GM18508 (cell line): ENCODE data around the gene CTNND2.

Source experiments
- ATAC-seq: cut with Tn5 transposase; IDR thresholded peaks from one replicate; pipeline ENCODE4 v1.9.1; 2021; ENCODE audit warnings: moderate number of reproducible peaks; ENCODE audit not compliant: insufficient read depth, unreplicated experiment

Gene CTNND2

GRCh38 chr5:11531811-11532555 is 372.3 kb downstream of the CTNND2 start:
- ATAC-seq: no peak

GRCh38 chr5:11528720-11529119 is 375.5 kb downstream of the CTNND2 start:
- ATAC-seq: no peak

- ATAC-seq: no peak
These were observed 376.4 kb downstream of the CTNND2 start for GRCh38 chr5:11527652-11528349.

- ATAC-seq: no peak
These were observed 379.2 kb downstream of the CTNND2 start for GRCh38 chr5:11525020-11525419.

- no peak for ATAC-seq
These were observed 380.1 kb downstream of the CTNND2 start for GRCh38 chr5:11524188-11524587.

- ATAC-seq: no peak
These were observed 381.4 kb downstream of the CTNND2 start for GRCh38 chr5:11522796-11523195.

GRCh38 chr5:11520241-11520930 is 383.9 kb downstream of the CTNND2 start:
- no peak for ATAC-seq

GRCh38 chr5:11519236-11519635 is 385.0 kb downstream of the CTNND2 start:
- no peak for ATAC-seq

- no peak for ATAC-seq
These were observed 385.6 kb downstream of the CTNND2 start for GRCh38 chr5:11518676-11519075.

GRCh38 chr5:11514705-11515432 is 389.4 kb downstream of the CTNND2 start:
- ATAC-seq: no peak

- no peak for ATAC-seq
These were observed 392.4 kb downstream of the CTNND2 start for GRCh38 chr5:11511878-11512277.

GRCh38 chr5:11510889-11511288 is 393.4 kb downstream of the CTNND2 start:
- ATAC-seq: no peak

- no peak for ATAC-seq
These were observed 394.5 kb downstream of the CTNND2 start for GRCh38 chr5:11509793-11510192.

GRCh38 chr5:11507156-11507910 is 396.9 kb downstream of the CTNND2 start:
- ATAC-seq: no peak

GRCh38 chr5:11504886-11505193 is 399.4 kb downstream of the CTNND2 start:
- no peak for ATAC-seq

- ATAC-seq: no peak
These were observed 400.0 kb downstream of the CTNND2 start for GRCh38 chr5:11504065-11504885.

GRCh38 chr5:11502783-11503182 is 401.5 kb downstream of the CTNND2 start:
- no peak for ATAC-seq

GRCh38 chr5:11497651-11498050 is 406.6 kb downstream of the CTNND2 start:
- ATAC-seq: no peak

GRCh38 chr5:11496137-11496719 is 408.0 kb downstream of the CTNND2 start:
- ATAC-seq: no peak
